ENCODE results near the gene LRRC75A. TPM values are rescaled to one million over a fixed set of nuclear protein-coding genes. Genes with fewer than 3 reads are reported as not detected.

LRRC75A gene
- total and polyA plus RNA-seq, 2 of the 13 experiments (the other 11 are each of a cell fraction or from before 2014, with no cell fraction given), result 0.03 TPM; not detected in 1

DNA sequence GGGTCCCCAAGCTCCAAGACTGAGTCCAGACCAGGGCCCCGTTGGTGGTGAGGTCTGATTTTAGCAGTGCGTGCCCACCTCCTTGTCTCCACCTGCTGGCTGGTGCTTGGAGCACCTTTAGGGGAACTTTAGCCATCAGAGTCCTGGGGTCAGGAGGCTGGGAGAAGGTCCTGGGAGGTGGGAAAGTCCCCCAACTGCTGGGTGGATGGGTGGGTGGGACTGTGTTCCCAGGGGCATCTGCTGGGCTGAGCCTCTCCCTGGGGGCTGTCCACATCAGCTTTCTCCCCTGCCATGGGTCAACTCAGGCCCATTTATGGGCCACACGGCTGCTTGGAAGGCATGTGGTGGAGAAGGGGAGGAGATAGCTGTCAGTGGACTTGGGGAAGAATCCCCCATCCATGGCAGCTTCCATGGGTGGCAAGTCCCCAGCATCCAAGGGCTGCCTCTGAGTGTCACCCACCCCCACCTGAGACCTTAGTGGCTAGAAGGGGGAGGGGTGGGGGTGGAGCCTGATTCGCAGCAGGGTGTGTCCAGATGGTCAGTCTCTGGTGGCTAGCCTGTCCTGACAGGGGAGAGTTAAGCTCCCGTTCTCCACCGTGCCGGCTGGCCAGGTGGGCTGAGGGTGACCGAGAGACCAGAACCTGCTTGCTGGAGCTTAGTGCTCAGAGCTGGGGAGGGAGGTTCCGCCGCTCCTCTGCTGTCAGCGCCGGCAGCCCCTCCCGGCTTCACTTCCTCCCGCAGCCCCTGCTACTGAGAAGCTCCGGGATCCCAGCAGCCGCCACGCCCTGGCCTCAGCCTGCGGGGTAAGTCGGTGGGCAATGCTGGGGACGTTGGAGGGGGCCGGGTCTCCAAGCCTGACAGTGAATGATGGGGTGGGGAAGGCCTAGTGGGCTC, 76.7 kb downstream of the LRRC75A start, which contains the start of gene TRPV2 (continued):
- TF ChIP-seq, protein P1, sequence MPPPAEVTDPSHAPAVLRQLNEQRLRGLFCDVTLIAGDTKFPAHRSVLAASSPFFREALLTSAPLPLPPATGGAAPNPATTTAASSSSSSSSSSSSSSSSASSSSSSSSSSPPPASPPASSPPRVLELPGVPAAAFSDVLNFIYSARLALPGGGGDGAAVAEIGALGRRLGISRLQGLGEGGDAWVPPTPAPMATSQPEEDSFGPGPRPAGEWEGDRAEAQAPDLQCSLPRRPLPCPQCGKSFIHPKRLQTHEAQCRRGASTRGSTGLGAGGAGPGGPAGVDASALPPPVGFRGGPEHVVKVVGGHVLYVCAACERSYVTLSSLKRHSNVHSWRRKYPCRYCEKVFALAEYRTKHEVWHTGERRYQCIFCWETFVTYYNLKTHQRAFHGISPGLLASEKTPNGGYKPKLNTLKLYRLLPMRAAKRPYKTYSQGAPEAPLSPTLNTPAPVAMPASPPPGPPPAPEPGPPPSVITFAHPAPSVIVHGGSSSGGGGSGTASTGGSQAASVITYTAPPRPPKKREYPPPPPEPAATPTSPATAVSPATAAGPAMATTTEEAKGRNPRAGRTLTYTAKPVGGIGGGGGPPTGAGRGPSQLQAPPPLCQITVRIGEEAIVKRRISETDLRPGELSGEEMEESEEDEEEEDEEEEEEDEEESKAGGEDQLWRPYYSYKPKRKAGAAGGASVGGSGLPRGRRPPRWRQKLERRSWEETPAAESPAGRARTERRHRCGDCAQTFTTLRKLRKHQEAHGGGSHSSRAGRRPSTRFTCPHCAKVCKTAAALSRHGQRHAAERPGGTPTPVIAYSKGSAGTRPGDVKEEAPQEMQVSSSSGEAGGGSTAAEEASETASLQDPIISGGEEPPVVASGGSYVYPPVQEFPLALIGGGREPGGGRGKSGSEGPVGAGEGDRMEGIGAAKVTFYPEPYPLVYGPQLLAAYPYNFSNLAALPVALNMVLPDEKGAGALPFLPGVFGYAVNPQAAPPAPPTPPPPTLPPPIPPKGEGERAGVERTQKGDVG (CRISPR knock-in tag; IDR thresholded peaks at IDR 0.05; ENCODE audit: borderline replicate concordance), result no peak
- TF ChIP-seq HOXA3 (CRISPR knock-in tag; IDR thresholded peaks at IDR 0.05), result no peak
- peak; percentile 80; the same call in 1 of the 2 replicates for TF ChIP-seq ZNF567 (CRISPR knock-in tag; IDR thresholded peaks at IDR 0.05; ENCODE audit: borderline replicate concordance)
- no peak for TF ChIP-seq NFIC (IDR thresholded peaks at IDR 0.05; ENCODE audit: low read length)
- TF ChIP-seq RBM39 (IDR thresholded peaks at IDR 0.05; ENCODE audit: low read depth, low read length, poor library complexity, severe bottlenecking), result peak; percentile 41
- no peak for TF ChIP-seq MXI1 (IDR thresholded peaks at IDR 0.05; ENCODE audit: borderline replicate concordance, low read depth, low read length)
- TF ChIP-seq ZMYM3 (CRISPR knock-in tag; IDR thresholded peaks at IDR 0.05), result peak; percentile 7; the same call in 1 of the 2 replicates
- 0 out of 2 replicates have a peak, but pooled peaks have one; percentile 34 for TF ChIP-seq ZNF430 (CRISPR knock-in tag; IDR thresholded peaks at IDR 0.05)
- TF ChIP-seq, protein P2, sequence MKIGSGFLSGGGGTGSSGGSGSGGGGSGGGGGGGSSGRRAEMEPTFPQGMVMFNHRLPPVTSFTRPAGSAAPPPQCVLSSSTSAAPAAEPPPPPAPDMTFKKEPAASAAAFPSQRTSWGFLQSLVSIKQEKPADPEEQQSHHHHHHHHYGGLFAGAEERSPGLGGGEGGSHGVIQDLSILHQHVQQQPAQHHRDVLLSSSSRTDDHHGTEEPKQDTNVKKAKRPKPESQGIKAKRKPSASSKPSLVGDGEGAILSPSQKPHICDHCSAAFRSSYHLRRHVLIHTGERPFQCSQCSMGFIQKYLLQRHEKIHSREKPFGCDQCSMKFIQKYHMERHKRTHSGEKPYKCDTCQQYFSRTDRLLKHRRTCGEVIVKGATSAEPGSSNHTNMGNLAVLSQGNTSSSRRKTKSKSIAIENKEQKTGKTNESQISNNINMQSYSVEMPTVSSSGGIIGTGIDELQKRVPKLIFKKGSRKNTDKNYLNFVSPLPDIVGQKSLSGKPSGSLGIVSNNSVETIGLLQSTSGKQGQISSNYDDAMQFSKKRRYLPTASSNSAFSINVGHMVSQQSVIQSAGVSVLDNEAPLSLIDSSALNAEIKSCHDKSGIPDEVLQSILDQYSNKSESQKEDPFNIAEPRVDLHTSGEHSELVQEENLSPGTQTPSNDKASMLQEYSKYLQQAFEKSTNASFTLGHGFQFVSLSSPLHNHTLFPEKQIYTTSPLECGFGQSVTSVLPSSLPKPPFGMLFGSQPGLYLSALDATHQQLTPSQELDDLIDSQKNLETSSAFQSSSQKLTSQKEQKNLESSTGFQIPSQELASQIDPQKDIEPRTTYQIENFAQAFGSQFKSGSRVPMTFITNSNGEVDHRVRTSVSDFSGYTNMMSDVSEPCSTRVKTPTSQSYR (CRISPR knock-in tag; IDR thresholded peaks at IDR 0.05; ENCODE audit: borderline replicate concordance), result peak; percentile 82; the same call in 1 of the 2 replicates
- TF ChIP-seq, protein P3, sequence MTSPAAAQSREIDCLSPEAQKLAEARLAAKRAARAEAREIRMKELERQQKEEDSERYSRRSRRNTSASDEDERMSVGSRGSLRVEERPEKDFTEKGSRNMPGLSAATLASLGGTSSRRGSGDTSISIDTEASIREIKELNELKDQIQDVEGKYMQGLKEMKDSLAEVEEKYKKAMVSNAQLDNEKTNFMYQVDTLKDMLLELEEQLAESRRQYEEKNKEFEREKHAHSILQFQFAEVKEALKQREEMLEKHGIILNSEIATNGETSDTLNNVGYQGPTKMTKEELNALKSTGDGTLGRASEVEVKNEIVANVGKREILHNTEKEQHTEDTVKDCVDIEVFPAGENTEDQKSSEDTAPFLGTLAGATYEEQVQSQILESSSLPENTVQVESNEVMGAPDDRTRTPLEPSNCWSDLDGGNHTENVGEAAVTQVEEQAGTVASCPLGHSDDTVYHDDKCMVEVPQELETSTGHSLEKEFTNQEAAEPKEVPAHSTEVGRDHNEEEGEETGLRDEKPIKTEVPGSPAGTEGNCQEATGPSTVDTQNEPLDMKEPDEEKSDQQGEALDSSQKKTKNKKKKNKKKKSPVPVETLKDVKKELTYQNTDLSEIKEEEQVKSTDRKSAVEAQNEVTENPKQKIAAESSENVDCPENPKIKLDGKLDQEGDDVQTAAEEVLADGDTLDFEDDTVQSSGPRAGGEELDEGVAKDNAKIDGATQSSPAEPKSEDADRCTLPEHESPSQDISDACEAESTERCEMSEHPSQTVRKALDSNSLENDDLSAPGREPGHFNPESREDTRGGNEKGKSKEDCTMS (CRISPR knock-in tag; conservative IDR thresholded peaks at IDR 0.05), result no peak
- TF ChIP-seq ZNF766 (CRISPR knock-in tag; IDR thresholded peaks at IDR 0.05; ENCODE audit: borderline replicate concordance), result no peak
- TF ChIP-seq ZKSCAN5 (CRISPR knock-in tag; IDR thresholded peaks at IDR 0.05), result no peak
- 0 out of 2 replicates have a peak, but pooled peaks have one; percentile 11 for TF ChIP-seq TSC22D2 (CRISPR knock-in tag; IDR thresholded peaks at IDR 0.05; ENCODE audit: borderline replicate concordance)
- no peak for TF ChIP-seq KDM5A (IDR thresholded peaks at IDR 0.05; ENCODE audit: borderline replicate concordance, low read length)
